ENCODE measurements around the gene KRT35. TPM values are rescaled to one million over a fixed set of nuclear protein-coding genes. Genes with fewer than 3 reads are reported as not detected.

The KRT35 gene
- total RNA-seq, 1 experiment from 2014 or later: not detected

DNA sequence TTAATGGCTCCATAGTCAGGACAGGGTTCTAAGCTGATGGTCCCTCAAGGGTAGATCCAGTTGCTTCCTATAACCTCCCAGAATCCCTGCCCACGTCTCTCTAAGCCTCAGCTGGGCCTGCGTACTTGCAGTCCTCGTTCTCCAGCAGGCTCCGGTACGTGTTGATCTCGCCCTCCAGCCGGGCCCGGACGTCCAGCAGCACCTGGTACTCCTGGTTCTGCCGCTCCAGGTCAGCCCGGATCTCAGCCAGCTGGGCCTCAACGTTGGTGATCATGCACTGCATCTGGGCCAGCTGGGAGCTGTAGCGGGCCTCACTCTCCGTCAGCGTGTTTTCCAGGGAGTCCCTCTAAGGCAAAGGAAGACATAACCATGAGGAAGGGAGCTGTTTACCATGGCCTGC is 18.2 kb downstream of the KRT35 start:
- no peak overlapping the region for H3K27ac ChIP-seq (ENCODE audit: low read depth, low read length)

DNA sequence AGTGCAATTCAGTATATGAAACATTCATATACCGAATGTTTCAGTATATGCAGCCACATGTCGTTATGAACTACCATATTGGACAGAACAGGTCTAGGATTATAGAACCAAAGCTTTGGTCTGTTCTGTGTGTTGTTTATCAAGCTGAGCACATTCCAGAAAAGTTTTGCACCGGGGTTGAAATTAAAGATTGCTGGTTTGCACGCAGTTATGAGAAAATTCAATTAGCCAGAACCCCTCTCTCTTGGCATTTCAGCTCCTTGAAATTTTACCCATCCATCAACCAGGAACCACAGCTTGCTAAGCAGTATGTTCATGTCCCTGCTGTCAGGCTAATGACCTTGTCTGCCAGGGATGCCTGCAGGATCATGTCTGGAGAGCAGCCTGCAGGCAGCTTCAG is 23.3 kb downstream of the KRT35 start:
- no peaks in the 10 kb centered on the region for H4K20me1 ChIP-seq (ENCODE audit: insufficient read depth)
- POLR2A ChIA-PET: no interaction called here
- no peak overlapping the region for H3K27ac ChIP-seq (ENCODE audit: low read depth, low read length)
- no peaks in the 10 kb centered on the region for H3K27me3 ChIP-seq (ENCODE audit: insufficient read depth, low read length)
- no peaks in the 10 kb centered on the region for H3K79me2 ChIP-seq (ENCODE audit: insufficient read depth, low read length)
- no peak overlapping the region for H3K9ac ChIP-seq (ENCODE audit: low read length)
- intact Hi-C loops (cut with micrococcal nuclease): no loop called here
- no TSS peak for BruUV-seq (replicated peaks)
- H3K9me3 ChIP-seq (ENCODE audit: control insufficient read depth in 1 of 2, insufficient read depth in 1 of 2, low read depth in 1 of 2, low read length in 2 of 2): no peaks in the 10 kb centered on the region
- no peak for ATAC-seq
- H3K4me1 ChIP-seq (ENCODE audit: control insufficient read depth in 1 of 2, insufficient read depth in 2 of 2, low read length in 2 of 2): peaks cover 2 to 11% of the 10 kb centered on the region in 2 experiments; a peak in 2 of 4 replicates
- CTCF ChIA-PET: no interaction called here
- no peaks in the 10 kb centered on the region for H3K36me3 ChIP-seq (ENCODE audit: control insufficient read depth in 1 of 2, insufficient read depth in 2 of 2, low read length in 2 of 2)
- no peak overlapping the region for H2AFZ ChIP-seq (ENCODE audit: low read depth, low read length, poor library complexity, severe bottlenecking)
- no peak overlapping the region for H3K4me2 ChIP-seq (ENCODE audit: low read length)
- H3K4me3 ChIP-seq (replicated peaks in 1 of 2; ENCODE audit: low read depth in 1 of 2, low read length in 2 of 2): no peak overlapping the region
- no peak for DNase-seq (ENCODE audit: low read depth, low spot score)
- H3K9me2 ChIP-seq (ENCODE audit: insufficient read depth): no peaks in the 10 kb centered on the region
- RAD21 ChIA-PET (ENCODE audit: low non-redundant PET in 1 of 2, low total read pairs in 2 of 2, uncharacterized antibody in 2 of 2, unreplicated experiment in 2 of 2): no interaction called here
- TF ChIP-seq JUND (IDR thresholded peaks at IDR 0.05): no peak
- no peak for TF ChIP-seq EGR1 (IDR thresholded peaks at IDR 0.05; ENCODE audit: low read depth)
- TF ChIP-seq RAD21 (IDR thresholded peaks at IDR 0.05; ENCODE audit: low read depth): no peak
- no peak for TF ChIP-seq CBX3 (IDR thresholded peaks at IDR 0.05; ENCODE audit: low read depth)
- no peak for TF ChIP-seq SIN3A (IDR thresholded peaks at IDR 0.05; ENCODE audit: low read depth)
- no peak for TF ChIP-seq YY1 (IDR thresholded peaks at IDR 0.05; ENCODE audit: extremely low read depth, insufficient replicate concordance, low read depth, low read length)
- TF ChIP-seq SP1 (IDR thresholded peaks at IDR 0.05; ENCODE audit: low read depth): no peak
- no peak for TF ChIP-seq CEBPB (IDR thresholded peaks at IDR 0.05; ENCODE audit: low read depth)
- no peak for TF ChIP-seq ZNF274 (IDR thresholded peaks at IDR 0.05; ENCODE audit: low read depth, low read length)
- TF ChIP-seq, protein P1, sequence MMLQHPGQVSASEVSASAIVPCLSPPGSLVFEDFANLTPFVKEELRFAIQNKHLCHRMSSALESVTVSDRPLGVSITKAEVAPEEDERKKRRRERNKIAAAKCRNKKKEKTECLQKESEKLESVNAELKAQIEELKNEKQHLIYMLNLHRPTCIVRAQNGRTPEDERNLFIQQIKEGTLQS (IDR thresholded peaks at IDR 0.05): no peak
- TF ChIP-seq POLR2AphosphoS5 (IDR thresholded peaks at IDR 0.05; ENCODE audit: low read depth, low read length): no peak
- TF ChIP-seq EZH2phosphoT487 (IDR thresholded peaks at IDR 0.05; ENCODE audit: borderline replicate concordance): no peak
- TF ChIP-seq, protein P2, sequence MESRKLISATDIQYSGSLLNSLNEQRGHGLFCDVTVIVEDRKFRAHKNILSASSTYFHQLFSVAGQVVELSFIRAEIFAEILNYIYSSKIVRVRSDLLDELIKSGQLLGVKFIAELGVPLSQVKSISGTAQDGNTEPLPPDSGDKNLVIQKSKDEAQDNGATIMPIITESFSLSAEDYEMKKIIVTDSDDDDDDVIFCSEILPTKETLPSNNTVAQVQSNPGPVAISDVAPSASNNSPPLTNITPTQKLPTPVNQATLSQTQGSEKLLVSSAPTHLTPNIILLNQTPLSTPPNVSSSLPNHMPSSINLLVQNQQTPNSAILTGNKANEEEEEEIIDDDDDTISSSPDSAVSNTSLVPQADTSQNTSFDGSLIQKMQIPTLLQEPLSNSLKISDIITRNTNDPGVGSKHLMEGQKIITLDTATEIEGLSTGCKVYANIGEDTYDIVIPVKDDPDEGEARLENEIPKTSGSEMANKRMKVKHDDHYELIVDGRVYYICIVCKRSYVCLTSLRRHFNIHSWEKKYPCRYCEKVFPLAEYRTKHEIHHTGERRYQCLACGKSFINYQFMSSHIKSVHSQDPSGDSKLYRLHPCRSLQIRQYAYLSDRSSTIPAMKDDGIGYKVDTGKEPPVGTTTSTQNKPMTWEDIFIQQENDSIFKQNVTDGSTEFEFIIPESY (IDR thresholded peaks at IDR 0.05; ENCODE audit: extremely low read depth, insufficient replicate concordance, low read length): no peak
- TF ChIP-seq FOSL1 (IDR thresholded peaks at IDR 0.05; ENCODE audit: low read depth): no peak
- no peak for TF ChIP-seq EZH2 (IDR thresholded peaks at IDR 0.05)

More for the DNA sequence above, 18.2 kb downstream of the KRT35 start:
- Histone ChIP-seq H3K9me3 (ENCODE audit: control insufficient read depth in 1 of 2, insufficient read depth in 1 of 2, low read depth in 1 of 2, low read length in 2 of 2) (peaks cover 0 to under 1% of the 10 kb centered on the region in 2 experiments; a peak in 1 of 4 replicates), H3K27me3 (ENCODE audit: insufficient read depth, low read length) (no peaks in the 10 kb centered on the region), H3K79me2 (ENCODE audit: insufficient read depth, low read length) (no peaks in the 10 kb centered on the region), H2AFZ (ENCODE audit: low read depth, low read length, poor library complexity, severe bottlenecking) (no peak overlapping the region), H3K9me2 (ENCODE audit: insufficient read depth) (no peaks in the 10 kb centered on the region), H4K20me1 (ENCODE audit: insufficient read depth) (no peaks in the 10 kb centered on the region), H3K4me1 (ENCODE audit: control insufficient read depth in 1 of 2, insufficient read depth in 2 of 2, low read length in 2 of 2) (peaks cover 15 to 26% of the 10 kb centered on the region in 2 experiments), H3K36me3 (ENCODE audit: control insufficient read depth in 1 of 2, insufficient read depth in 2 of 2, low read length in 2 of 2) (no peaks in the 10 kb centered on the region), H3K9ac (ENCODE audit: low read length) (no peak overlapping the region), H3K4me2 (ENCODE audit: low read length) (no peak overlapping the region), H3K4me3 (replicated peaks in 1 of 2; ENCODE audit: low read depth in 1 of 2, low read length in 2 of 2) (no peak overlapping the region)
- ChIA-PET CTCF (no interaction called here), RAD21 (ENCODE audit: low non-redundant PET in 1 of 2, low total read pairs in 2 of 2, uncharacterized antibody in 2 of 2, unreplicated experiment in 2 of 2) (no interaction called here), POLR2A (no interaction called here)
- ATAC-seq (no peak), DNase-seq (ENCODE audit: low read depth, low spot score) (no peak)
- TF ChIP-seq POLR2A (IDR thresholded peaks at IDR 0.05; ENCODE audit: borderline replicate concordance, extremely low read depth, insufficient read depth, insufficient read length) (no peak), CBX3 (IDR thresholded peaks at IDR 0.05; ENCODE audit: low read depth) (no peak)
- TF ChIP-seq, protein P2 (IDR thresholded peaks at IDR 0.05; ENCODE audit: extremely low read depth, insufficient replicate concordance, low read length): no peak
- TF ChIP-seq, protein P1 (IDR thresholded peaks at IDR 0.05): no peak
- intact Hi-C loops (cut with micrococcal nuclease): no loop called here
- BruUV-seq (replicated peaks): no TSS peak

All from HCT116 (cell line).